GM21526 (cell line): Measurements from ENCODE around the gene ANKS1B.
"Not testable (repeated sequence)": the region's sequence is repeated elsewhere in the genome, so short reads cannot be mapped to it uniquely, and the experiment has no call there.

Source experiments
- ATAC-seq: cut with Tn5 transposase; IDR thresholded peaks from one replicate; pipeline ENCODE4 v1.9.1; 2021; ENCODE audit warnings: moderate library complexity; ENCODE audit not compliant: unreplicated experiment, low FRiP score

Gene ANKS1B

DNA sequence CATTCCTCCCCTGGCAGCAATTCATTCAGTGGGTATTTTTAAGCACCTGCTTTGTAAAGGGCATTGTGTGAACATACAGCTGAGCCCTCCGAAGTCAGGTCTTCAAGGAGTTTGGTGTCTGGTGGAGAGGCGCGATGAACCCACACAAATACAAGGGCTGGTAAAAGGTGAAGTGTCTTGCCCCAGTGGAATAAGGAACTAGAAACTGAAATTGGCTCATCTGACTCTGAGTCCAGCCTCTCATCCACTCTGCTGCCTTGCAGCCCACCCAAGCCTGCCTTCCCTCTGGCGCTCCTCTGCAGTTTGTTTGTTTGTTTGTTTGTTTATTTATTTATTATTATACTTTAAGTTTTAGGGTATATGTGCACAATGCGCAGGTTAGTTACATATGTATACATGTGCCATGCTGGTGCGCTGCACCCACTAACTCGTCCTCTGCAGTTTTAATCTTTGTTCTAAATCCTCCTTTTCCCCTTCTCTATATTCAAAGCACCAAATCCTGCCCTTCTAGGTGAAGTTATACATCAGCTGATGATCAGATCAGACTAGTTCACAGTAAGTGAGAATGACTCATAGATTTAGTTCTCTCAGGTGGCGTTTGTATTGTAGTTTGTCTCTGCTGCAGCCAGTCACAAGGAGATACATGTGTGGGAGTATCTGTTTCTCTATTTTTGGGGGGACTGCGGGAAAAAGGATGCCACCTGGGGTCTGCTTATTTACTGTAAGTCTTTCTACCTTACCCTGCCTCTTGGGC, 945.2 kb downstream of the ANKS1B start:
- ATAC-seq: no peak

DNA sequence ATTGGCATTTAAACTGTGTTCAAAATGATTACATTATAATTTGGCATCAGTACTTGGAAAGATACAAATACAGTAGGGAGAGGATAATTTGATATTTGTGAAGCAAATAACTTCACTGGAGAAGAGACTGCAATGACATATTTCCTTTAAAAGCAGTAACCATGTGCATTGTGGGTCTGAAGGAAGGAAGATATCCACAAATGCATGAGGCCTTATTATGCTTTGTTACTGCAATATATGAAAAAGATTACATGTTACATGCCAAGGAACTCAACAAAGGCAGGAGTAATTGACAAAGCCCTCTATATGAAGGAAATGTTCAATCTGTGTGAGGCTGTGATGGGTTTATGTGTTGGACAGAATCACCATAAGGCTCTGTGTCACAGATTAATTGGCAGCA, 948.2 kb downstream of the ANKS1B start:
- no peak for ATAC-seq

DNA sequence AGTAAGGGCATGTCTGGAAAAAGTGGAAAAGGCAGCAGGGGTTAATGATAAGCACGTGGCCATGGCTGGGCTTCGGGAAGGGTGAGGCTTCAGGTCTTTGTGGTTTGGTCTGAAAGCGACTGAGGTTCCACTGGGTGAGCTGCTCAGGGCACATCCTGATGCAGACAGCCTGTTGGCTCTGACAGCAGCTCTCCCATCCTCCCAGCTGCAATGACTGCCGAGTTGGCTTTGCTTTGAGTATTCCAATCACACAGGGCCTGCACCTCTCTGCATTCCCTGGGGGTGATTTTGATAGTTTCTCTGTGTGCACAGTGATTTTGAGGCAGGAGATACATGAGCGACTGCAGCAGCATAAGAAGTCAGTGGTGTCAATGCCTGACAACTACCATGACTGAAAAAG, 948.9 kb downstream of the ANKS1B start:
- ATAC-seq: no peak

DNA sequence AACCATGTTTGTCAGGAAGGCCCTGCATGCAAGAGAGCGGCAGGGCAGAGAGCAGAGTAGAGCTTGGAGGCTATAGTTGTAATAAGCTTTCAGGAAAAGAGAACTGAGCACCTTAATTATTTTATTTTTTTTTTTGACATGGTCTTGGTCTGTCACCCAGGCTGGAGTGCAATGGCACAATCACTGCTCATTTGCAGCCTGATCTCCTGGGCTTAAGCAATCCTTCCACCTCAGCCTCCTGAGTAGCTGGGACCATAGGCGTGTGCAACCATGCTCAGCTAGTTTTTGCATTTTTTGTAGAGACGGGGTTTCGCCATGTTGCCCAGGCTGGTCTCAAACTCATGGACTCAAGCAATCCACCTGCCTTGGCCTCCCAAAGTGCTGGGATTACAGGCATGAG, 950.5 kb downstream of the ANKS1B start:
- ATAC-seq: not testable (repeated sequence)

DNA sequence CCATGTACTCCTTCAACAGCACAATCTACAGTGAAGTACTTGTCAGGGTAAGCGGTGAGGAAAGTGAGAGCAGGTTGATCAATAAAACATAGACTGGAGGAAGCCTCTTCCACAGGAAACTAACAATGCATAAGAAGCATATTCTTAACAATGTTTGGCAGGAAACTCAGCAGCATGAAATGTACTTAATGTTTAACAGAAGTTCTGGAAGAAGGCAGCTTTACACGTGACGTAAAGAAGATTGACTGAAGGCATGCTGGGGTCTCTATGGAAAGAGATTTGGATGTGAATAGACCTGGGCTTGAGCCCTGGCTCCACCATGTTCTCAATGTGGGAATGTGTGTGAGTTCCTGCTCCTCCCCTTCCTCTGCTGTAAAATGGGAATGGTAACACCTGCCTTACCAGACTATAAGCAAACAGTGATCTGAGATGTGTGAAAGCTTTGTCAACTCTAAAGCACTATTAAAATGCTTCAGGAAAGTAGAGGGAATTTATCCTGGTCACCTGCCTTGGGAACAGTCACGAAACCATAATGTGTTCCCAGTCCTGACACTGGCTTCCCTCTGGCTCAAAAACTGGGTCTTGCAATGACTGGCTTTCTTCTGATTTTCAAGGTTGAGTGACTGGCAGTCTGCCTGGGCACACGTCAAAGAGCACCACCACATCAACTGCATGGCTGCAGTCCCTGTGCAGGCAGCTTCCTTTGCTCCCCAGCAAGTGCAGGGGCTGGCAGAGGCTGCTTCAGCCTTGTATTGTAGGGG, 955.0 kb downstream of the ANKS1B start:
- ATAC-seq: no peak

DNA sequence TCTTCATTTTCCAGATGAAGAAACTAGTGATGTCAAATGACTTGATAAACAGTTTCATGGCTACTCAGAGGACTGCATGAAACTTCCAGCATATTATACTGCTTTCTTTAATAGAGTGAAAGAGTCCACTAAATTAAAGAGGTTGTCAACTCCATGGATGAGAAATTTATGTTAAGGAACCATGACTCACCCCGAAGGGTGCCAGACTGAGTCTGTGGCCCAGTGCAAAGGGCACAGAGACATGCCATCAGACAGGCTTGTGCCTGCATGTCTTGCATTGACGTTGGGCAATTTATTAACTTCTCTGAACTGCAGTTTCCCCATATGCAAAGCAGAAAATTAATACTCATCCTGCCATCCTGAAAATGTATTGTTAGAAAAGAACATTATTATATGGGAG, 957.3 kb downstream of the ANKS1B start:
- no peak for ATAC-seq

DNA sequence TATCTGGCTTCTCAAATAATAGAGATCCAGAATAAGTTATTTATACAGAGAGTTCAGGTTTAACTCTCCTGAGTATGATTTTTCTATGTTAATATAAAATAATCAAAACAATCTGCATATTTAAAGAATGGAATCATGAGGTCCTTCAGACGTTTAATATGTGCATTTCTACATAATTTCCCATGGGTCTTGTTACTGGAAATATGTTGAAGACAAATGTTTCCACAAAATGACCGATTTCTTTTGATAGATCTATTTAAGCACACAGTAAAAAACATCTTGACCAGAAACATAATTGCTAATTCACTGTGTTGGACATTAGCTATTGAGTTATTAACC, 957.7 kb downstream of the ANKS1B start:
- no peak for ATAC-seq

DNA sequence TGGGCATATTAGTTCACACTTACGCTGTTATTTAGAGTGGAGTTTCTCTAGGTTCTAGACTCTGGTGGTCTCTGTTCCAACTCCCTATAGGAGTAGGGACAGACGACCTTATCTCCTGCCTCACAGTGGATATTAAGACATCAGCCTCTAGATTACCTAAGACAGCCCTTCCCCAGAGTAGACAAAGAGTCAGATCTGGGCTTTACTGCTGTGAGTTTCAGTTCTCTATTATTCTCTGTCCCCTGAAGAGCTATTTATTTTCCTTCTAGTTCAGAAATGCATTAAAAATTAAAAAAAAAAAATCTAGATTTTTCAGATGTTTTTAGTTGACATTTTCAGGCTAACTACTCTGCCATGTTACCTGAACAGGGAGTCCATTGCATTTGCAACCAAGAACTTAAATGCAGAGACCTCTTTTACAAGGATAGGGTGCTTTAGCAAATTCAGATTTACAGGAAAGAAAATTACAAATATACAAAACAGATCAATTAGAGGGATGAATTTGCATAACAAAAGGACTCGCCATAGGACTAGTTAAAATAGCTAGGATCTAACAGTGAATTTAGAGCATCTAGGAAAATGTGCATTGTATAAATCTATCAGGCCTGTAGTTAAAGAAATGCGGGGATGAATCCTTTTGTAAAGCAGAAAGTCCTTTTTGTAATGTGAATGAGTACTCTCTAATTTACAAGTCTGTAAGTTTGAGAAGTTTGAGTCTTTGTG, 958.2 kb downstream of the ANKS1B start:
- ATAC-seq: no peak

DNA sequence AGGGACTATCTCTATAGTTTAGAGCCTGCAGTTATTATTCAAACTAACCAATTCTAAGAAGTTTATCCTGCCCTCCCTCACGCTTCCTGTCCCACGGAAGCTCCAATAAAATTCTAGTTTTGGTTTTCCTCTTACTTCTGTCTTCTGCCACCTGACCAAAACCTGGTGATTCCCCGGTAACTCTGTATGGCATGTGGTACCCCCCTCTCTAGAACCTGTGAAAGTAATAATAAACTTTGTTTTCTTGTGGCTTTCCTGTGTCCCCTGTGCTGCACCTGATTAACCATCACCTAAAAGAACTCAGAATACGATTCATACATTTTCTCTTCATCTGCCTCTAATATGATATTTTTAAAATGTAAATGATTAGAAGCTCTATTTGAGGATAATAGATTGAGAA, 959.9 kb downstream of the ANKS1B start:
- ATAC-seq: no peak

DNA sequence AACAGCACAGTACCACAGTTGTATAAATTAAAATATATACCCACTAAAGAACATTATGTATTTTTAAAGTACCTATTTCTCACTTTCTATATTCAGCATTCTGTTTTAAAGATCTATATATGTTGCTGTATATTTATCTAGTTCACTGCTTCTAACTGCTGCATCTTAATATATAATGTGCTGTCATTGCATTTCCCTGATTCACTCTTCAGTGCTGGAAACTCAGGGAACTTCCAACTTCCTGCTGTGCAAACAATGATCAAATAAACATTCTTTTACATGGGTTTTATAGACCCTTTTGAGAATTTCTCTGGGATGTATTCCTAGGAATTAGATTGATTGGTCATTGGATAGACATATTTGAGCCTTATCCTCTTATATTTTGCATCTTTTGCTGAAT, 960.5 kb downstream of the ANKS1B start:
- no peak for ATAC-seq

DNA sequence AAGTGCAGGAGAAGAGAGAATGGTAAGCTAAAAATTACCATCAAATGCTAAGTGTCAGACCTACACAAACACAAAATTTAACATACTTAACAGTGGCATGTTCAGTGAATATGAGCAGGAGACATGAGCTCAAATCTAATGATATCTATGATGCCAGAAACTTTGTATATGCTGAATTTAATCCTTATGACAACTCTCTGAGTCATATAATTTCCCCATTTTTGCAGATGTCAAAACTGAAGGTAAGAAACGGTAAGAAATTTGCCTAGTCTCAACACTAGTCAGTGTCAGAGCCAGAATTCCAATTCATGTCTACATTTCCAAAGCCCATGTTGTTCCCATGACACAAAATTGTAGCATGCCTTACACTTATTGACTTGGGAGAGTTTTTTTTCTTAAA, 963.9 kb downstream of the ANKS1B start:
- ATAC-seq: no peak

DNA sequence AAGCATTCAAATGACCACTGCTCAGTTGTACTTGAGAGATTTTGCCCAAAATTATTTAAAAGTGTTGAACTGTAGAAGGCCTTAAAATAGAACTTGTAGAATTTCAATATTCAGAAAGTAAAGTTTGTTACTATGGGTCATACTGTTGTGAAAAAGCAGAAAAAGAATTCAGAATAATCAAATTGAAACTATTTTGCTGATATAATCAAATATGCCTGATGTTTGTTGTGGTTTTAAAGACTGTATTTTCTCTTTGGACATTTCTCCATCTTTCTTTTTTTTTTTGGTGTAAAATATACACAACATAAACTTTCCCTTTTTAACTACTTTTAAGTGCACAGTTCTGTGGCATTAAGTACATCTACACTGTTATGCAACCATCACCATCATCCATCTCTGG, 964.9 kb downstream of the ANKS1B start:
- ATAC-seq: no peak

DNA sequence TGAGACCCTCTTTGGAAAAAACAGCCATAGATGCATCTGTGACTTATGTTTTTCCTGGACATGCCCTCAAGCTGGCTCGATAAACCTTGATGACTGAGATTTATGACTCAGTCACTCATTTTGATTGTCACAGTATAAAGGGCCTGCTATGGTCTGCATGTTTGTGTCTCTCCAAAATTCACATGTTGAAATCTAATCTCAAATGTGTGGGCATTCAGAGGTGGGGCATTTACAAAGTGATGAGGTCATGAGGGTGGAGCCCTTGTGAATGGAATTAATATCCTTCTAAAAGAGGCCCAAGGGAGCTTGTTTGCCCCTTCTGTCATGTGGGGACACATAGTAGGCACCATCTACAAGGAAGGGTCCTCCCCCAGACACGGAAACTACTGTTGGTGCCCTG, 966.8 kb downstream of the ANKS1B start:
- ATAC-seq: no peak

DNA sequence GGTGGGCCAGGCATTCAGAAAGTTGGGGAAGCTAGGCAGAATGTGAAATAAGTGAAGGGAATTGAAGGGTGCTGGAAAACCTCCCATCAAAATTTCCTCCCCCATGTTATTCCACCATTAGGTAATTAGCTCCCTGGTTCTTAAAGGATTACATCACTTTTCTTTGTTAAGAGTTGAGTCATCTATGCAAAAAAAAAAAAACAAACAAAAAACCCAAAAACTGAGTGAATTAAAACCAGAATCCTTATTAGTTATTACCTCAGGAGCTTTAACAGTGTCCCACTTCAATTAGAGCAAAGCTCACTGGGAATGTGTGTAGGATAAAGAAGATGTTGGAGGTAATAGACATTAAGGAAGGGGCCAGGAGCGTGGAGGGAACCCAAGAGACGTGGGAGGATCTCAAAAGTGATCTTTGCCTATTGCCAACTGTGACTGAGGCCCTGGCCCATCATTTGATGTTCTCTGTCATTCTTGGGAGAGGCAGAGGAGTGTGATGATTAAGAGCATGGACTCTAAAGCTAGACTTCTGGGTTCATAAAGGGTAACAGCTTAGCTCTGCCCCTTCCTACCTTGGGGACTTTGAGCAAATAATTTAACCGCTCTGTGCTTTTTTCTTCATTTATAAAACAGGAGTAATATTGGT, 975.0 kb downstream of the ANKS1B start:
- no peak for ATAC-seq

DNA sequence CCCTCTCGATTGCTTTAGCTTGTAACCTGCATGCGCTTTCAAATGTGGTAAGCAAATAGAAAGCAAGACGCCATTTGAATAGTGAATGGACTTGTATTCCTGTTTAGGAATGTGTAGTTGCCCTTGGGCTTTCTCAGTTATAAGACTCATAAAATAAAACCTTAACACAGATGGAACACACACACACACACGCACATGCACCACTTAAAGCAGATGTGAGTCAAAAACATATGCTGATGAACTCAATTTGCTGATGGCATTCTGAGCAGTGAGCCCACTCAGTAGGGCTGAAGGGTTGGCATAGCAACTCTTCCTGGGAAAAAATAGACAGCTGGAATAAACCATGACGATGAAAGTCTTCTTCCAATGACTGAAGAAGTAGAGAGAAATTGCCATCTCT, 979.1 kb downstream of the ANKS1B start:
- no peak for ATAC-seq

DNA sequence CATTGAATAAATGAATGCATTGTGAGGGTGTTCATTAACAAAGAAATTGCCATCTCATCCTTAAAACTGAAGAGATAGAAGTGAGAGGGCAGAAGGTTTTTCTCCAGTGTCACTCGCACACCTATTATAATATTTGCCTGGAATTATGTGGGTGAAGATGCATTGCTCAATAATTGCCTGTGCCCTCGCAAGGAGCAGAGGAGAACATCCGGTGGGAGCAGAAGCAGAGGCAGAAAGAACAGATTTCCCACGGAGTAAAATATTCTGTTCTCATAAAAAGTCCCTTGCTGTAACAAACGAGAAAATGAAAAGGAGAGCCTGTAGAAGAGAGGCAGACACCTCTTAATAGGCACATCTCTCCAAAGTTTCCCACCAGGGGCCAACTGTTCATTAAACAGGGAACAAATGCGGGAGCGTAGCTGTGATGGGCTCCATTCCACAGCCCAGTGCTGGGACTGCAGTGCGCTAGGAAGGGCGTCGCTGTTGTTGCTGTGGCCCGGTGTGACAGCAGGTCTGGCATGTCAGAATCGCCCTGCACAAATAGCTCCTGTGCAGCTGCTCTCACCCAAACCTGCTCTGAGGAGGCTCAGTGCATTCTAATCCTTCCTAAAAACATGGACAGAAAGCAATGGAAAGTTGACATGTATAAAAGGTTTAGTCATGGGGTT, 979.8 kb downstream of the ANKS1B start:
- no peak for ATAC-seq

DNA sequence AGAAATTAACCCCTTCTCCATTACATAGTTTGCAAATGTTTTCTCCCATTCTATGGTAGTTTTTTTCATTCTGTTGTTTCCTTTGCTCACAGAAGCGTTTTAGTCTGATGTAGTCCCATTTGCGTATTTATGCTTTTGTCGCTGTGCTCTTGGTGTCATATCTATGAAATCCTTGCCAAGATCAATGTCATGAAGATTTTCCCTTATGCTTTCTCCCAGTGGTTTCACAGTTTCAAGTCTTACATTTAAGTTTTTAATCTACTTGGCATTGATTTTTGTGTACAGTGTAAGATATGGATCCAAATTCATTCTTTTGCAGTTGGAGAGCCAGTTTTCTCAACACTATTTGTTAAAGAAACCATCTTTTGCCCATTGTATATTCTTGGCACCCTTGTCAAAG, 982.0 kb downstream of the ANKS1B start:
- no peak for ATAC-seq

DNA sequence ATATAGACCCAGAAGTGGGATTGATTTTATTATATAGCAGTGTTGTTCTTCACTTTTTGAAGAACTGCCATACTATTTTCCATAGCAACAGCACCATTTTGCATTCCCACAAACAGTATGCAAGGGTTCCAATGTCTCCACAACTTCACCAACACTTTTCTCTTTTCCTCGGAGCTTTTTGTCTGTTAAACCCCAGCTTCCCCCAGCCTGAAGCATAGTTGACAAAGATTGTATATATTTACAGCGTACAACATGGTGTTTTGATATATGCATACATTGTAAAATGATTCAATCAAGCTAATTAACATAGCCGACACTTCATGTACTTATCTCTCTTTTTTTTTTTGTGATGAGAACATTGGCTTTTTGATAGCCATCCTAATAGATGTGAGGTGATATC, 982.6 kb downstream of the ANKS1B start:
- no peak for ATAC-seq

DNA sequence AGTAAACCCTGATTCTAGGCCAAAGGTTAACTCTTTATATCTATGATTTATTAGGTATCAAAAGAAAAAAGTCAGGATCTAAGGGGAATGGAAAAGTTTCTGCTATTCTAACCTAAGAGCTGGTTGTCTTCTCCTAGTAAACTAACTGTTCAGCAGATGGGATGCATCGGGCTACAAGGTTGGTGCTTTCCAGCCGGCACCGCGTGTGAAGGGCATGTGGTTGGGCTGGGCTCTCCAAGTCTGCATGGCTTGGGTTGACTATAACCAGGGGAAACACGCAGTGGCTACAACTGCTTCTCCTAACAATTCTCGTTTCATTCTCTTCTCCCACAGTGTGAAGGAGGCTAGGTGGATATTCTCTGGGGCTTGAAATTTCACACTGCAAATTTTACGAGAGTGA, 985.2 kb downstream of the ANKS1B start:
- ATAC-seq: no peak

DNA sequence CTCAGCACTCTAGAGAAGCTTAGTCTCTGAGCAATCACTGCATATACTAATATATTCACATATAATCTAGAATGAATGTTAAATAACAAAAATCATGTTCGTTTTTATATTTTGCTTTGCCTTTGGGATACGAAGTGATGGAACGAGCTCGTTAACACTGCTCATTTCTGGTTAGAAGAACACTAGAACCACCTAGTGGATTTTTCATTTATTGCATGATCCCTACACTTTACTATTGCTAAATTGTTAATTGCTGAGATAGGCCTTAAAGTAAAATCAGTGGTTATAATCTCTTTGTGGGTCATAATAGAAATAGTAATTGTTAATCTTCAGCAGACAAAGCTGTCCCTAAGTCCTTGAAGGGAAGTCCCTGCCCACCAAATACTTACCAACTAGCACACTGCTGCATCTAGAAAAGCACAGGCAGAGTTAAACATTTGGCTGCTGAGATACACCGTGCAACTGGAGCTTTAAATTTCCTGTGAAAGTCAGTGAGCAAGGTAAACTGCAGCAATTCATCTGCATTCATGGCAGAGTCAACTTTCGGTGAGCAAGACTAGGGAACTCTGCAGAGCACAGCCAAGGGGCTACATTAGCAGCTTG, 985.9 kb downstream of the ANKS1B start:
- peak; percentile 83 for ATAC-seq
